ENCODE data around the gene SLC35F3.

DNA sequence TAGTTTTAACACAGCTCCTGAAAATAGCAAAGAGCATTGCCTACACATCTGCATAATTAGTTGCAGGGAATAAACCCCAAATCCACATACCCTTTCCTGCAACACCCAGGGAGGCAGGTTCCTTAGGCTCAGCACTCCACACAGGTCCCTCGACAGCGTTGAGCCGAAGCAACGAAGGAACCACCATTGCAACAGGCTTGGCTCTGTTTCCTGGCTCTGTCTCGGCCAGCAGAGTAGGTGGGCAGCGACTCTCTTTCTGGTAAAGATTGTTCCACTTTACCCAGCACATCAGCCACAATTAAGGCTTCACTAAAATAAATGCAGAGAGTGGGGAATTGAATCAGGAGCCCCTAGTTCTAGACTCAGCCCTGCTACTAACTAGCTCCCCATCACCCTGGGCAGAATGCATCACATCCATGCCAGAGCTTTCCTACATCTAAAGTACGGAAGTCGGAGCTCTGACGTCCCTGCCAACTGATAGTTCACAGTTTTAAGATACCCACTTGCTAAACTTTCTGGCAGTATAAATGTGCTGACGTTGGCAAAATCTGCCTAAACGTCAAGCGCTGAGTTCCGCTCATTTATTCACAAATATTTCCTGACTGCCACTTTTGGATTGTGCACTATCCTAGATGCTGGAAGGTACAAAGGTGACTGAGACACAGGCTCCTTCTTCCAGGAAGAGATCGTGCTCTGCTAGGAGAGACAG is 389.8 kb downstream of the SLC35F3 start:
- TF ChIP-seq, protein P1, sequence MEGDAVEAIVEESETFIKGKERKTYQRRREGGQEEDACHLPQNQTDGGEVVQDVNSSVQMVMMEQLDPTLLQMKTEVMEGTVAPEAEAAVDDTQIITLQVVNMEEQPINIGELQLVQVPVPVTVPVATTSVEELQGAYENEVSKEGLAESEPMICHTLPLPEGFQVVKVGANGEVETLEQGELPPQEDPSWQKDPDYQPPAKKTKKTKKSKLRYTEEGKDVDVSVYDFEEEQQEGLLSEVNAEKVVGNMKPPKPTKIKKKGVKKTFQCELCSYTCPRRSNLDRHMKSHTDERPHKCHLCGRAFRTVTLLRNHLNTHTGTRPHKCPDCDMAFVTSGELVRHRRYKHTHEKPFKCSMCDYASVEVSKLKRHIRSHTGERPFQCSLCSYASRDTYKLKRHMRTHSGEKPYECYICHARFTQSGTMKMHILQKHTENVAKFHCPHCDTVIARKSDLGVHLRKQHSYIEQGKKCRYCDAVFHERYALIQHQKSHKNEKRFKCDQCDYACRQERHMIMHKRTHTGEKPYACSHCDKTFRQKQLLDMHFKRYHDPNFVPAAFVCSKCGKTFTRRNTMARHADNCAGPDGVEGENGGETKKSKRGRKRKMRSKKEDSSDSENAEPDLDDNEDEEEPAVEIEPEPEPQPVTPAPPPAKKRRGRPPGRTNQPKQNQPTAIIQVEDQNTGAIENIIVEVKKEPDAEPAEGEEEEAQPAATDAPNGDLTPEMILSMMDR (IDR thresholded peaks at IDR 0.05), result no peak
- TF ChIP-seq POLR2A (IDR thresholded peaks at IDR 0.05), result no peak

Measured in suprapubic skin (tissue), 3 donors.